ENCODE measurements around the gene LTA. TPM values are rescaled to one million over a fixed set of nuclear protein-coding genes. Genes with fewer than 3 reads are reported as not detected.

Gene LTA
- total RNA-seq, 2 experiments from 2014 or later = 0.98 to 4.1 TPM

- intact Hi-C loops (cut with micrococcal nuclease; ENCODE audit: unreplicated experiment) = loop anchor here (5.0 to 10.0 kb wide), 2 partner anchors 142 to 250 kb away; partner anchors contain the start of genes MICA and VARS1
- BruUV-seq (replicated peaks) = no TSS peak
- DNase-seq (ENCODE audit: low spot score) = no peak
- no peak for TF ChIP-seq EZH2phosphoT487 (IDR thresholded peaks at IDR 0.05; ENCODE audit: borderline replicate concordance, low read depth, low read length)
- TF ChIP-seq CTCF (conservative IDR thresholded peaks at IDR 0.05; ENCODE audit: low read length) = no peak
- POLR2A ChIA-PET = interaction anchor here (0.9 kb wide), 1 partner anchor 50 kb away, joined by 3 read pairs; no protein-coding TSS in a partner anchor
- Histone ChIP-seq H2AFZ (ENCODE audit: low read length) (no peak overlapping the region), H3K36me3 (ENCODE audit: insufficient read depth, low read length) (peaks cover 29% of the 10 kb centered on the region), H3K9me3 (ENCODE audit: low read length) (no peaks in the 10 kb centered on the region; the same call in 1 of the 2 replicates), H3K79me2 (ENCODE audit: insufficient read depth, low read depth, low read length) (peaks cover 50% of the 10 kb centered on the region), H3K9me2 (ENCODE audit: insufficient read depth, low read length) (no peaks in the 10 kb centered on the region), H3K4me3 (ENCODE audit: low read depth, low read length, poor library complexity, severe bottlenecking) (no peak overlapping the region), H3K27ac (ENCODE audit: low read depth, low read length, poor library complexity, severe bottlenecking) (peak overlapping the region; percentile 36), H3K4me2 (ENCODE audit: low read length) (peak overlapping the region; percentile 82; the same call in 1 of the 2 replicates), H4K20me1 (ENCODE audit: insufficient read depth, low read length) (peaks cover 15% of the 10 kb centered on the region), H3K4me1 (ENCODE audit: insufficient read depth, low read length, poor library complexity, severe bottlenecking) (peaks cover 60% of the 10 kb centered on the region)
- CTCF ChIA-PET (ENCODE audit: unreplicated experiment) = no interaction called here
These were observed 27.4 kb upstream of the LTA start for GRCh38 chr6:31544676-31545075.

- CTCF ChIA-PET (ENCODE audit: unreplicated experiment) = interaction anchor here (0.5 kb wide), 1 partner anchor 651 kb away, joined by 7 read pairs; no protein-coding TSS in a partner anchor
- H3K27ac ChIP-seq (ENCODE audit: low read depth, low read length, poor library complexity, severe bottlenecking) = peak overlapping the region; percentile 36
- no peak for TF ChIP-seq EZH2phosphoT487 (IDR thresholded peaks at IDR 0.05; ENCODE audit: borderline replicate concordance, low read depth, low read length)
- TF ChIP-seq CTCF (conservative IDR thresholded peaks at IDR 0.05; ENCODE audit: low read length) = no peak
- BruUV-seq (replicated peaks) = no TSS peak
- POLR2A ChIA-PET = interaction anchor here (0.9 kb wide), 1 partner anchor 50 kb away, joined by 3 read pairs; no protein-coding TSS in a partner anchor
- no peaks in the 10 kb centered on the region for H3K9me2 ChIP-seq (ENCODE audit: insufficient read depth, low read length)
- peaks cover 60% of the 10 kb centered on the region for H3K4me1 ChIP-seq (ENCODE audit: insufficient read depth, low read length, poor library complexity, severe bottlenecking)
- no peak for DNase-seq (ENCODE audit: low spot score)
- H2AFZ ChIP-seq (ENCODE audit: low read length) = no peak overlapping the region
- peak overlapping the region; percentile 82 for H3K4me2 ChIP-seq (ENCODE audit: low read length)
- H3K9me3 ChIP-seq (ENCODE audit: low read length) = no peaks in the 10 kb centered on the region; the same call in 1 of the 2 replicates
- peaks cover 44% of the 10 kb centered on the region for H3K79me2 ChIP-seq (ENCODE audit: insufficient read depth, low read depth, low read length)
- H3K36me3 ChIP-seq (ENCODE audit: insufficient read depth, low read length) = peaks cover 29% of the 10 kb centered on the region
- intact Hi-C loops (cut with micrococcal nuclease; ENCODE audit: unreplicated experiment) = loop anchor here (10.0 kb wide), 1 partner anchor 250 kb away; the partner anchor contains the start of gene VARS1
- peaks cover 9% of the 10 kb centered on the region for H4K20me1 ChIP-seq (ENCODE audit: insufficient read depth, low read length)
- peak overlapping the region; percentile 67 for H3K4me3 ChIP-seq (ENCODE audit: low read depth, low read length, poor library complexity, severe bottlenecking)
These were observed 26.8 kb upstream of the LTA start for GRCh38 chr6:31545291-31545690.
